ENCODE measurements around the gene NCOA6. TPM values are rescaled to one million over a fixed set of nuclear protein-coding genes. Genes with fewer than 3 reads are reported as not detected.

NCOA6 gene
- total and polyA plus RNA-seq, 2 of the 4 experiments (the other 2 are of a cell fraction), result 3.6 to 13.1 TPM

GRCh38 chr20:34720266-34720665 is 105.2 kb downstream of the NCOA6 start:
- Histone ChIP-seq H3K4me2 (ENCODE audit: low read depth, low read length) (no peak overlapping the region), H2BK120ac (ENCODE audit: low read depth, low read length) (no peak overlapping the region), H4K5ac (ENCODE audit: low read depth, low read length) (no peak overlapping the region), H3K9me1 (ENCODE audit: insufficient read depth, low read length) (peaks cover 18% of the 10 kb centered on the region), H4K91ac (ENCODE audit: insufficient read depth, low read depth, low read length) (no peak overlapping the region), H3K27ac (ENCODE audit: insufficient read depth, low read length) (no peak overlapping the region), H4K20me1 (ENCODE audit: insufficient read depth, low read length) (peaks cover 3% of the 10 kb centered on the region; the same call in 1 of the 2 replicates), H3K9ac (ENCODE audit: low read depth, low read length) (no peak overlapping the region), H3K4ac (ENCODE audit: low read depth, low read length) (no peak overlapping the region), H3K4me3 (ENCODE audit: insufficient read depth, low read depth, low read length) (no peak overlapping the region), H2BK20ac (ENCODE audit: low read depth, low read length) (no peak overlapping the region), H2AFZ (replicated peaks; ENCODE audit: low read length, poor library complexity) (no peak overlapping the region), H2AK9ac (replicated peaks; ENCODE audit: low read depth, low read length, poor library complexity) (no peak overlapping the region), H4K8ac (ENCODE audit: low read depth in 2 of 2, low read length in 2 of 2) (no peak overlapping the region), H2AK5ac (ENCODE audit: low read depth, low read length) (no peak overlapping the region), H3K56ac (ENCODE audit: extremely low read depth, insufficient read depth, low read length) (no peak overlapping the region), H3K36me3 (ENCODE audit: control insufficient read depth, insufficient read depth, low read length) (peaks cover 20% of the 10 kb centered on the region), H3K4me1 (ENCODE audit: control insufficient read depth, insufficient read depth, low read length) (peaks cover 6% of the 10 kb centered on the region), H2BK5ac (ENCODE audit: low read depth, low read length, poor library complexity, severe bottlenecking) (no peak overlapping the region), H3K79me1 (ENCODE audit: low read depth in 1 of 2, low read length in 2 of 2) (peaks cover 0 to 21% of the 10 kb centered on the region in 2 experiments; a peak in 2 of 4 replicates), H3K9me3 (ENCODE audit: control insufficient read depth, insufficient read depth, low read length) (no peaks in the 10 kb centered on the region), H3K18ac (ENCODE audit: low read depth, low read length) (no peak overlapping the region), H3K14ac (replicated peaks; ENCODE audit: low read depth, low read length) (no peak overlapping the region), H3K23ac (ENCODE audit: low read depth, low read length) (no peak overlapping the region), H3K27me3 (ENCODE audit: control insufficient read depth, insufficient read depth, low read length) (no peaks in the 10 kb centered on the region), H2BK15ac (ENCODE audit: low read depth, low read length) (no peak overlapping the region)
- ChIA-PET CTCF (interaction anchor here (0.6 kb wide), 1 partner anchor 14 kb away, joined by 5 read pairs; no protein-coding TSS in a partner anchor), POLR2A (ENCODE audit: unreplicated experiment) (no interaction called here)
- no TSS peak for BruUV-seq (replicated peaks)
- intact Hi-C loops (cut with micrococcal nuclease) (no loop called here), dilution Hi-C loops (cut with HindIII; ENCODE audit: low sequenced_read_pairs, unreplicated experiment) (no loop called here), in situ Hi-C loops (cut with MboI; ENCODE audit: low sequenced_read_pairs) (no loop called here)
- ATAC-seq (ENCODE audit: low read depth), result no peak
- WGBS, 2 experiments (ENCODE audit: extremely low coverage in 2 of 2, insufficient read length in 1 of 2), result 30% methylated on average over 2 of the region's 2 CpGs; no CpG with 5 or more reads in 1 of the 2 experiments
- no peak for TF ChIP-seq NFE2L2 (IDR thresholded peaks at IDR 0.05; ENCODE audit: low read depth, low read length)
- TF ChIP-seq MAFK (IDR thresholded peaks at IDR 0.05; ENCODE audit: low read depth, low read length), result no peak
- no peak for TF ChIP-seq RFX5 (IDR thresholded peaks at IDR 0.05; ENCODE audit: low read depth, low read length)
- no peak for TF ChIP-seq CHD1 (IDR thresholded peaks at IDR 0.05; ENCODE audit: low read depth, low read length)
- TF ChIP-seq ELK1 (IDR thresholded peaks at IDR 0.05; ENCODE audit: borderline replicate concordance, low read depth, low read length), result no peak
- TF ChIP-seq RCOR1 (IDR thresholded peaks at IDR 0.05; ENCODE audit: insufficient replicate concordance, low read length), result no peak
- TF ChIP-seq BHLHE40 (IDR thresholded peaks at IDR 0.05; ENCODE audit: low read depth, low read length), result no peak
- no peak for TF ChIP-seq FOS (IDR thresholded peaks at IDR 0.05; ENCODE audit: low read depth, low read length)
- no peak for TF ChIP-seq MXI1 (IDR thresholded peaks at IDR 0.05; ENCODE audit: borderline replicate concordance, low read depth, low read length)
- TF ChIP-seq POLR2A (IDR thresholded peaks at IDR 0.05; ENCODE audit: low read depth, low read length), result no peak
- TF ChIP-seq RAD21 (IDR thresholded peaks at IDR 0.05; ENCODE audit: low read length), result no peak
- TF ChIP-seq CTCF (conservative IDR thresholded peaks at IDR 0.05; ENCODE audit: low read depth, low read length), result no peak
- TF ChIP-seq MAZ (IDR thresholded peaks at IDR 0.05; ENCODE audit: borderline replicate concordance, low read depth, low read length), result no peak
- TF ChIP-seq USF2 (IDR thresholded peaks at IDR 0.05; ENCODE audit: low read depth, low read length), result no peak
- TF ChIP-seq CEBPB (IDR thresholded peaks at IDR 0.05; ENCODE audit: low read depth, low read length), result no peak
- no peak for TF ChIP-seq SMC3 (IDR thresholded peaks at IDR 0.05; ENCODE audit: low read depth, low read length)
- peak; percentile 26 for DNase-seq
